Central memory CD8-positive, alpha-beta T cell (primary cell): ENCODE data around the gene PFKFB2.

Experiments
- ATAC-seq: fragments of 150-1000 bp; cut with Tn5 transposase; replicated peaks from 2 replicates; pipeline ENCODE4 v1.10.0; 2022; ENCODE audit warnings: mild to moderate bottlenecking, moderate FRiP score, moderate number of reproducible peaks; ENCODE audit not compliant: poor library complexity, severe bottlenecking; ENCODE audit errors: extremely low read depth
- DNase-seq, 2 donors: peaks; one replicate each; pipeline ENCODE4 v3.0.0; 2021; ENCODE audit warnings: low spot score in 2 of 2
- H3K27ac Mint-ChIP-seq: one replicate; pipeline ENCODE4 v1.8.0; 2022; ENCODE audit warnings: low read depth, mild to moderate bottlenecking, moderate library complexity, mixed read lengths
- H3K27me3 Mint-ChIP-seq: one replicate; pipeline ENCODE4 v1.8.0; 2022; ENCODE audit warnings: mixed read lengths
- H3K36me3 Mint-ChIP-seq: one replicate; pipeline ENCODE4 v1.8.0; 2022; ENCODE audit warnings: mild to moderate bottlenecking, moderate library complexity, mixed read lengths; ENCODE audit not compliant: insufficient read depth
- H3K4me1 Mint-ChIP-seq: one replicate; pipeline ENCODE4 v1.8.0; 2022; ENCODE audit warnings: mixed read lengths
- H3K4me3 Mint-ChIP-seq: one replicate; pipeline ENCODE4 v1.8.0; 2022; ENCODE audit warnings: mild to moderate bottlenecking, moderate library complexity, mixed read lengths
- H3K9me3 Mint-ChIP-seq: one replicate; pipeline ENCODE4 v1.8.0; 2022; ENCODE audit warnings: mixed read lengths

PFKFB2 gene

DNA sequence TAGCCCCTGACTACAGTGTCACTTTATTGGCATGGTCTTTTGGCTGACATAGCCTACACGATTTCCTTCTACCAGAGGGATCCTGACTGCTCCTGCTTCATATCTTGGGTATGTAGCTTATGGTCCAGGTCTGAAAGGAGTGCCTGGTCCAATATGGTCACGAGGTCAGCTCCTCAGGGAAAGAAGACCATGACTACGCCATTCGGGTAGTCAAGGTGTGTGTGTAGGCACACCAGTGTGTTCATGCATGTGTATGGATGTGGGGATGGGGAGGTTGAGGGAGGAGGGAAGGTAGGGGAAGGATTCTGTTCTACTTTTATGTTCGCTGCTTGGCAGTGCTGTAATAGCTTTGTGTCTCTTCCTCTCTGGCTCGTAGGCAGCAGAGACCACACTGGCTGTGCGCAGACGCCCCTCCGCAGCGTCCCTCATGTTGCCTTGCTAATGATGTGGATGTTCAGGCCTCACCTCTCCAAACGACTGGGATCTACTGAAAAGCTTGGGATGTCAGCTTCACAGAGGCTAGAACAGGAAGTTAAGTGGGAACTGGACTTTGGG, 25.6 kb downstream of the PFKFB2 start:
- H3K27me3 Mint-ChIP-seq: peaks cover 27% of the 10 kb centered on the region
- DNase-seq: no peak
- no peaks in the 10 kb centered on the region for H3K4me1 Mint-ChIP-seq
- H3K27ac Mint-ChIP-seq: no peak overlapping the region
- no peaks in the 10 kb centered on the region for H3K9me3 Mint-ChIP-seq
- no peak for ATAC-seq
- no peak overlapping the region for H3K4me3 Mint-ChIP-seq
- H3K36me3 Mint-ChIP-seq: no peaks in the 10 kb centered on the region

DNA sequence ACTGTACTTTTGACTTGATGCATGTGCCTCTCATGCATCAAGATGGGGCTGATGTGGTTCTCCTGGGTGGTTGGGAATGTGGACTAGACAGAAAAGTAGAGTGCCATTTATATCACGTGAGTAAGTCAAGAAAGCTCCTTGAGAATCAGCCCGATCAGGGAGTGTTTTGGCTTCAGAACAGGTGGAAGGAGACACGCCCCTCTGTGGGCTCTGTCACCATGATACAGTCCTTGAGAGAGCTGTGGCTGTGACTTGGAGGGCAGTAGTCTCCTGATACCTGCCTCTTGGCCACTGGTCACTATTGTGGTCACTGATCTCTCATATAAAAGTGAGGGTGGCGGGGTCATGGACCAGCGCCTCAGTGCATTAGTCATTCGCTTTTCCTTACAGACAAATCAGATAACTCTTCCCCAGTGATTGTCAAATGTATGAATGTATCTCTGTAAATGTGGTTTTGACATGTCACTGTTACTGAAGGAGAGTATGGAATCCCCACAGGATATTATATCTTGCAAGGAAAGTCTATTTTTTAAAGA, 26.7 kb downstream of the PFKFB2 start:
- Mint-ChIP-seq H3K4me3 (no peak overlapping the region), H3K4me1 (no peaks in the 10 kb centered on the region), H3K9me3 (no peaks in the 10 kb centered on the region), H3K27me3 (peaks cover 38% of the 10 kb centered on the region), H3K27ac (no peak overlapping the region), H3K36me3 (no peaks in the 10 kb centered on the region)
- no peak for ATAC-seq
- DNase-seq: no peak

DNA sequence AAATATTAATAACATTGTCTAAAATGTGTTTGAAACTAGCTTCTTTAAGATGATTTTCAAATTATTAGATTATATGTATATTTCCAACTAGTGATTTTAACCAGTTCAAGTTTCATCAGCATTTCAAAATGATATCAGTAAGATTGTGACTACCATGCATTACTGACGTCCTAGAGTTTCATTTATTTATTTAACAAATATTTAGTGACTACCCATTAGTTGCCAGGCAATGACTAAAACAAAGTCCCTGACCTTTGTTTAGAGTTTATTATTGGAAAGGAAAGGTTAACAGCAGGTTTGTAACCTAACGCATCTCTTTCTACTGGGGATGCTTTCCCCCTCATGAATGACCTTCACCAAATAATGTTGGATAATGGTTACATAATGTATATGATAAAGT, 28.0 kb downstream of the PFKFB2 start:
- Mint-ChIP-seq H3K4me1 (no peaks in the 10 kb centered on the region), H3K36me3 (no peaks in the 10 kb centered on the region), H3K27me3 (peaks cover 41% of the 10 kb centered on the region), H3K9me3 (no peaks in the 10 kb centered on the region), H3K4me3 (no peak overlapping the region), H3K27ac (no peak overlapping the region)
- DNase-seq (no peak), ATAC-seq (no peak)

DNA sequence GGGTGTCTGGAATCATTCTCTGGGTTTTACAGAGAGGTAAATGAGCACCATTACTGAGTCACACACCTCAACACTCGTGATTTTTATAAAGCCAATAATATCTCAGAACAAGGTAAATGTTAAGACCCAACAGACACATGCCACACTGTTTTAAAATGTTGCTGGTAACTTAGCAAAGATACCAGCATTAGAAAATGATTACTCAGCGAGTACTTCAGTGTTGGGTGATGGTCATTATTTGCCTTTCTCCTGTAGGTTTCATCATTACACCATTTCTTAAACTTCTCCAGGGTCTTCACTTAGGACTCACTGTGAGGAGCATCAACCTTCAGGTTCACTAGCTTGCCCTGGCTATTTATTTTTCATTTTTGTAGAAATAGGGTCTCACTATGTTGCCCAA, 28.7 kb downstream of the PFKFB2 start:
- ATAC-seq (no peak), DNase-seq (no peak)
- Mint-ChIP-seq H3K4me1 (no peaks in the 10 kb centered on the region), H3K4me3 (no peak overlapping the region), H3K9me3 (no peaks in the 10 kb centered on the region), H3K36me3 (no peaks in the 10 kb centered on the region), H3K27me3 (peaks cover 41% of the 10 kb centered on the region), H3K27ac (no peak overlapping the region)

- Mint-ChIP-seq H3K27me3 (peaks cover 51% of the 10 kb centered on the region), H3K27ac (no peak overlapping the region), H3K36me3 (no peaks in the 10 kb centered on the region), H3K9me3 (no peaks in the 10 kb centered on the region), H3K4me1 (no peaks in the 10 kb centered on the region), H3K4me3 (no peak overlapping the region)
- ATAC-seq (no peak), DNase-seq (no peak)
Observed at GRCh38 chr1:207084232-207084631, 31.2 kb downstream of the PFKFB2 start.

DNA sequence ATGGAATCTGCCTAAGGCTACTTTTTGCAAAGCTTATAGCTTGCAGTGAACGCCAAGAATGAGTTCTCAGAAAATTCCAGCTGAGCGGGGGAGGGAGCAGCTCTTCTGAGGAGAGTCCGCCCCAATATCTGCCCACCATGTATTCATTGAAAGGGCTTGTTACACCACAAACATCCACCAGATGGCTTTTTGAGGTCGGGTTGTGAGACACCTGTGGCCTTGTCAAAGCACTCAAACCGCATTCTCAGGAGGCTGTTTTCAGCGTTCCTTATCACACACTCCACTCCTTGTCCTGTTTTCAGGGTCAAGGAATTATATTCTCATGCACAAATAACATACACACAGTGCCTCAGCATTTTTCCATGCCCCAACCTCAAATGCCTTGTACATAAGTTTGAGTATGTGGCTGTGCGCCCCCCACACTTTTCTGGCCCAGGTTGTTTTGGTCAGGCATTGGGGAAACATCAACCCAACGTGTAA, 31.7 kb downstream of the PFKFB2 start:
- Mint-ChIP-seq H3K36me3 (no peaks in the 10 kb centered on the region), H3K27ac (no peak overlapping the region), H3K27me3 (peaks cover 56% of the 10 kb centered on the region), H3K9me3 (no peaks in the 10 kb centered on the region), H3K4me3 (no peak overlapping the region), H3K4me1 (no peaks in the 10 kb centered on the region)
- ATAC-seq (peak; percentile 65), DNase-seq (peak; percentile 22 to 44)

GRCh38 chr1:207085887-207086286, 32.8 kb downstream of the PFKFB2 start:
- Mint-ChIP-seq H3K27me3 (peaks cover 58% of the 10 kb centered on the region), H3K27ac (no peak overlapping the region), H3K4me1 (no peaks in the 10 kb centered on the region), H3K4me3 (no peak overlapping the region), H3K36me3 (no peaks in the 10 kb centered on the region), H3K9me3 (no peaks in the 10 kb centered on the region)
- DNase-seq (no peak), ATAC-seq (no peak)

- no peaks in the 10 kb centered on the region for H3K4me1 Mint-ChIP-seq
- no peak for ATAC-seq
Observed at GRCh38 chr1:207088161-207088560, 35.1 kb downstream of the PFKFB2 start.

GRCh38 chr1:207088701-207089626, 35.9 kb downstream of the PFKFB2 start, which contains the start of gene C4BPB:
Gene C4BPB (plus strand): TSS chr1:207088860. CDS start chr1:207089532, 672 bp downstream.
- H3K9me3 Mint-ChIP-seq: no peaks in the 10 kb centered on the region
- DNase-seq (no peak), ATAC-seq (no peak)
- H3K36me3 Mint-ChIP-seq: no peaks in the 10 kb centered on the region
- no peak within 1 kb of the TSS for H3K27ac Mint-ChIP-seq
- peak within 1 kb of the TSS; percentile 20 for H3K4me3 Mint-ChIP-seq
- peaks cover 39% of the 10 kb centered on the region for H3K27me3 Mint-ChIP-seq
- H3K4me1 Mint-ChIP-seq: no peaks in the 10 kb centered on the region

More at GRCh38 chr1:207088161-207088560, 35.1 kb downstream of the PFKFB2 start:
- Mint-ChIP-seq H3K4me3 (no peak overlapping the region), H3K36me3 (no peaks in the 10 kb centered on the region), H3K27ac (no peak overlapping the region), H3K9me3 (no peaks in the 10 kb centered on the region), H3K27me3 (peaks cover 47% of the 10 kb centered on the region)
- no peak for DNase-seq

DNA sequence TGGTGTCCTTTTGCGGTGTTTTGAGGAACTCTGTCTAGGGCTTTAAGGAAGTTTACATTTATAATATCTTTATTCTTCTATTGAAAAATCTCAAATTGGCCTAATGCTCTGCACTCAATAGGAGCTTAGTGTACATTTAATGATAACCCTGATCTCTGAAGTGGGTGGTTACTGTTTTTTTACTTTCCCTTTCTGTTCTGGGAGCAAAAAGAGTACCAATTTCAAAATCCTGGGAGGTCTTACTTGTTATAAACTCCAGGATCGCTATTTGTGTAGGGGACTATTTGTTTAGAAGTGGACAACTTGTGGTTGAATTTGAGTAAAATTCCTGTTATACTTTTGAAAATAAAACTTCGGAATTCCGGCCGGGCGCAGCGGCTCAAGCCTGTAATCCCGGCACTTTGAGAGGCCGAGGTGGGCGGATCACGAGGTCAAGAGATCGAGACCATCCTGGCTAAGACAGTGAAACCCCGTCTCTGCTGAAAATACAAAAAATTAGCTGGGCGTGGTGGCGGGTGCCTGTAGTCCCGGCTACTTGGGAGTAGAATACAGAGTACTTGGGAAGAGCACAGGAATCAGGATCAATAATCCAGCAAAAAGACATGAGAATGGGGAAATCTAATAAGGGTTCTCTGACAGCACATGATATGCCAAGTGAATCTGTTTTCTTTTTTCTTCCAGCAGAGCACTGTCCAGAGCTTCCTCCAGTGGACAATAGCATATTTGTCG, 36.7 kb downstream of the PFKFB2 start:
- peaks cover 31% of the 10 kb centered on the region for H3K27me3 Mint-ChIP-seq
- ATAC-seq (no peak), DNase-seq (no peak)
- no peak overlapping the region for H3K27ac Mint-ChIP-seq
- H3K36me3 Mint-ChIP-seq: no peaks in the 10 kb centered on the region
- H3K4me1 Mint-ChIP-seq: no peaks in the 10 kb centered on the region
- peak overlapping the region; percentile 20 for H3K4me3 Mint-ChIP-seq
- no peaks in the 10 kb centered on the region for H3K9me3 Mint-ChIP-seq

GRCh38 chr1:207091200-207091908, 38.3 kb downstream of the PFKFB2 start:
- no peak overlapping the region for H3K4me3 Mint-ChIP-seq
- H3K27ac Mint-ChIP-seq: no peak overlapping the region
- ATAC-seq (no peak), DNase-seq (no peak)
- no peaks in the 10 kb centered on the region for H3K36me3 Mint-ChIP-seq
- H3K4me1 Mint-ChIP-seq: no peaks in the 10 kb centered on the region
- peaks cover 45% of the 10 kb centered on the region for H3K27me3 Mint-ChIP-seq
- H3K9me3 Mint-ChIP-seq: no peaks in the 10 kb centered on the region

DNA sequence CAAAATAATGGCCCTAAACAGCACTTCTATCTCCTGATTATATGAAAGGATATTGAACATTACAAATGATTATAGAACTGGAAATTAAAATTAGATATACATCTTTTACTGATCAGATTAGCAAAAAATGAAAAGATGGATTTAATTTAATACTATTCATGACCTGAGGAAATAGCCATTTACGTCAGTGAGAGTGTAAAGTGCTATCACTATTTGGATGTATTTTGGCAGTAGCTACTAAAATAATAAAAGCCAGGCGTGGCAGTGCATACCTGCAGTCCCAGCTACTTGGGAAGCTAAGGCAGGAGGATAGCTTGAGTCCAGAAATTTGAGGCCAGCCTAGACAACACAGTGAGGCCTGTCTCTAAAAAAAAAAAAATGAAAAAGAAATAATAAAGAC, 40.9 kb downstream of the PFKFB2 start:
- H3K4me3 Mint-ChIP-seq: no peak overlapping the region
- ATAC-seq: no peak
- H3K27me3 Mint-ChIP-seq: peaks cover 43% of the 10 kb centered on the region
- no peaks in the 10 kb centered on the region for H3K9me3 Mint-ChIP-seq
- H3K4me1 Mint-ChIP-seq: no peaks in the 10 kb centered on the region
- H3K27ac Mint-ChIP-seq: no peak overlapping the region
- no peak for DNase-seq
- no peaks in the 10 kb centered on the region for H3K36me3 Mint-ChIP-seq
